Measurements from ENCODE around the gene RASL12.

GRCh38 chr15:65101891-65102708 lies 34.3 kb upstream of the RASL12 start:
- no peak for TF ChIP-seq CTCF (conservative IDR thresholded peaks at IDR 0.05 in 1 of 2, IDR thresholded peaks at IDR 0.05 in 1 of 2; ENCODE audit: low read depth in 1 of 2, low read length in 2 of 2)
- no peak for TF ChIP-seq EZH2 (IDR thresholded peaks at IDR 0.05; ENCODE audit: low read length, missing control alignments)

Data from fibroblast of lung (primary cell).